Measurements from ENCODE around the gene DGKD. TPM values are rescaled to one million over a fixed set of nuclear protein-coding genes. Genes with fewer than 3 reads are reported as not detected.

DGKD gene
- total and polyA plus RNA-seq, 10 donors: 21.9 to 120 (median 71.9) TPM

DNA sequence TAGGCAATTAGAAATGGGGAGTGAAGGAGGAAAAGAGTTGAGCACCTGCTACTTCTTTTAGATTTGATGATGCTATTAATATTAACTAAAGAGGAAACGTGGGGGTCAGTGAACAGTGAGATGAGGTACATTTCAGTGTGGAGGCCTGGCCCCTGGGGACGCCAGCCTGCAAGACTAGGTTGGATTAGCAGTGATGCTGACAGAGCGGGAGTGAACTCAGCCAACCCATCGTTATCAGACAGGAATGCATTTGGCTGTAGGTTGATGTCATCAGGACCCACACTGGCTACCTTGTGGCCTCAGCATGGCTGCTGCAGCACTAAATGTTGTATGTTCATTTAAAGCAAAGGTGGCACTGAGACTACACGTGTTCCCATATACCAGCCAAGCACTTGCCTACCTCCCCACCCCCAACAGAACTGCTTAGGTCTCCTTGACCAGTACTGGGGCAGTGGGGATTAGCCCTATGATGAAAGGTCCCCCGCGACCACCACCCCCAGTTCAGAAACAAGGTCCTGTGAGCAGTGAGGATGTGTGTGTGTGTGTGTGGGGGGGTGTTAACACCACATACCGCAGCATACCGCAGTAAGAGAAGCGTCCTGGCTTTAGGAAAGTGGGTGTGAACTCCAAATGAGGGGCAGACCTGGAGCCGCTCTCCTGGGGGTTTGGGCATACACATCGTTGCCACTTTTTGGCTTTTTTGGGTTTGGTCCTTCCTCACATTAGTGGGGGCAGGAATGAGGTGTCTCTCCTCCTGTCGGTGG, 26.0 kb downstream of the DGKD start:
- H3K4me1 ChIP-seq: peaks cover 7 to 89% (median 55%) of the 10 kb centered on the region in 6 donors
- peak overlapping the region in 1 of 8 donors; percentile 17 for H3K4me3 ChIP-seq
- intact Hi-C loops (cut with DNase I; ENCODE audit: low total_unique reads): no loop called here
- H3K27ac ChIP-seq: peak overlapping the region in 5 of 8 donors; percentile 26 to 80 (median 64)
- no peaks in the 10 kb centered on the region for H3K27me3 ChIP-seq (replicated peaks in 1 of 7)
- H3K36me3 ChIP-seq: peaks cover 0 to 38% (median 0%) of the 10 kb centered on the region in 6 donors
- 73 to 82% (median 75%) methylated on average over 13 of the region's 13 CpGs for WGBS, 5 donors
- H3K9me3 ChIP-seq: no peaks in the 10 kb centered on the region
- DNase-seq: no peak
- TF ChIP-seq, protein P1, sequence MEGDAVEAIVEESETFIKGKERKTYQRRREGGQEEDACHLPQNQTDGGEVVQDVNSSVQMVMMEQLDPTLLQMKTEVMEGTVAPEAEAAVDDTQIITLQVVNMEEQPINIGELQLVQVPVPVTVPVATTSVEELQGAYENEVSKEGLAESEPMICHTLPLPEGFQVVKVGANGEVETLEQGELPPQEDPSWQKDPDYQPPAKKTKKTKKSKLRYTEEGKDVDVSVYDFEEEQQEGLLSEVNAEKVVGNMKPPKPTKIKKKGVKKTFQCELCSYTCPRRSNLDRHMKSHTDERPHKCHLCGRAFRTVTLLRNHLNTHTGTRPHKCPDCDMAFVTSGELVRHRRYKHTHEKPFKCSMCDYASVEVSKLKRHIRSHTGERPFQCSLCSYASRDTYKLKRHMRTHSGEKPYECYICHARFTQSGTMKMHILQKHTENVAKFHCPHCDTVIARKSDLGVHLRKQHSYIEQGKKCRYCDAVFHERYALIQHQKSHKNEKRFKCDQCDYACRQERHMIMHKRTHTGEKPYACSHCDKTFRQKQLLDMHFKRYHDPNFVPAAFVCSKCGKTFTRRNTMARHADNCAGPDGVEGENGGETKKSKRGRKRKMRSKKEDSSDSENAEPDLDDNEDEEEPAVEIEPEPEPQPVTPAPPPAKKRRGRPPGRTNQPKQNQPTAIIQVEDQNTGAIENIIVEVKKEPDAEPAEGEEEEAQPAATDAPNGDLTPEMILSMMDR (IDR thresholded peaks at IDR 0.05 in 8 of 11, conservative IDR thresholded peaks at IDR 0.05 in 3 of 11): no peak
- TF ChIP-seq POLR2AphosphoS5 (IDR thresholded peaks at IDR 0.05): peak in 2 of 3 donors; percentile 22 to 23

DNA sequence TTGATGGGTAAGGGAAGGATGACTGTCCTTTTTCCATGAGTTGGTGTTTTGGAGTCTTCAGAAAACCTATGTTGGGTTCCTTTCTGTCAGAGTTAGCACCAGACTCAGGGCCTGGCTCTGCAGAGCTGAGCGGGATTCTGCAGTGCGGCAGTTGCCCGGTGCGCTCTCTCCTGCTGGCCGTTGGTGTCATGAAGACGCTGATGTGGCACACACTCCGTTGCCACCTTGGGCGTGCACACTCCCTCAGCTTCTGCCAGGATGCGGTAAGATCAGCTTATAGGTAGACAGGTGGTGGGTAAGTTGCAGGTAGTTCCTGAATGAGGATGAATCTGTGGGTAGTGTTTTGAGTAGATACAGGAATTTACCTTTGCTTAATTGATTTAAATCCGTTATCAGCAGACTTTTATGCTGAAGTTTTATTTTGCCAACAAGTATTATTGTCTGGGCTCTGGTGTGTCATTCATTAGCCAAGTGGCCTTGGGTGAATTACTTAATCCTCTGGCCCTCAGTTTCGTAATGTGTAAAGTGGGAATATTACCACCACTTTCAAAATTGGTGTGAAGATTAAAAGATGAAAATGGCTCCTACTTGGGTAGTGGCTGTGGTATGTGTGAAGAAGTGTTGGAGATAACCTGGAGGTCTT, 26.8 kb downstream of the DGKD start:
- Histone ChIP-seq H3K4me1 (peaks cover 14 to 89% (median 60%) of the 10 kb centered on the region in 6 donors), H3K9me3 (no peaks in the 10 kb centered on the region), H3K27ac (peak overlapping the region in 3 of 8 donors; percentile 64 to 80 (median 66)), H3K36me3 (peaks cover 0 to 30% (median 0%) of the 10 kb centered on the region in 6 donors), H3K27me3 (replicated peaks in 1 of 7) (no peaks in the 10 kb centered on the region), H3K4me3 (no peak overlapping the region)
- WGBS, 5 donors: 78 to 92% (median 84%) methylated on average over 11 of the region's 11 CpGs
- DNase-seq: no peak
- no peak for TF ChIP-seq POLR2A (IDR thresholded peaks at IDR 0.05)
- TF ChIP-seq, protein P1 (IDR thresholded peaks at IDR 0.05 in 8 of 11, conservative IDR thresholded peaks at IDR 0.05 in 3 of 11): no peak
- TF ChIP-seq POLR2AphosphoS5 (IDR thresholded peaks at IDR 0.05): no peak
- intact Hi-C loops (cut with DNase I; ENCODE audit: low total_unique reads): no loop called here

DNA sequence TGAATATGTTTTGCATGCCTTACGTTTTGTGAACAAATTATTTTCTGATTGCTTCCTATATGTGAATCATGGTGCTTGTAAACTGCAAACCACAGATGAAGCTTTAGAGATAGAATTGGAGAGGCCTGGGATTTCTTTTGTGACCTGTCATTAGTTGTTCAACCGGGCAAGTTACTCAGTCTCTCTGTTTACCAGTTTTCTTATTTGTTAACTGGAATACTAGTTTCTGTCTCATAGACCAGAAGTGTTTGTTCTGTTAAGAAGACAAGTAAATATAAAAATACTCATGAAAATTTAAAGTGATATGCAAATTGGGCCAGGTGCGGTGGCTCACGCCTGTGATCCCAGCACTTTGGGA, 27.3 kb downstream of the DGKD start:
- intact Hi-C loops (cut with DNase I; ENCODE audit: low total_unique reads): no loop called here
- peaks cover 14 to 89% (median 65%) of the 10 kb centered on the region in 6 donors for H3K4me1 ChIP-seq
- no peaks in the 10 kb centered on the region for H3K9me3 ChIP-seq
- DNase-seq: no peak
- WGBS, 5 donors: 74 to 85% (median 82%) methylated on average over 4 of the region's 4 CpGs
- H3K4me3 ChIP-seq: no peak overlapping the region
- TF ChIP-seq POLR2A (IDR thresholded peaks at IDR 0.05) (no peak), POLR2AphosphoS5 (IDR thresholded peaks at IDR 0.05) (no peak)
- TF ChIP-seq, protein P1 (IDR thresholded peaks at IDR 0.05 in 8 of 11, conservative IDR thresholded peaks at IDR 0.05 in 3 of 11): no peak
- peaks cover 0 to 25% (median 0%) of the 10 kb centered on the region in 6 donors for H3K36me3 ChIP-seq
- H3K27me3 ChIP-seq (replicated peaks in 1 of 7): no peaks in the 10 kb centered on the region
- peak overlapping the region in 1 of 8 donors; percentile 80 for H3K27ac ChIP-seq

DNA sequence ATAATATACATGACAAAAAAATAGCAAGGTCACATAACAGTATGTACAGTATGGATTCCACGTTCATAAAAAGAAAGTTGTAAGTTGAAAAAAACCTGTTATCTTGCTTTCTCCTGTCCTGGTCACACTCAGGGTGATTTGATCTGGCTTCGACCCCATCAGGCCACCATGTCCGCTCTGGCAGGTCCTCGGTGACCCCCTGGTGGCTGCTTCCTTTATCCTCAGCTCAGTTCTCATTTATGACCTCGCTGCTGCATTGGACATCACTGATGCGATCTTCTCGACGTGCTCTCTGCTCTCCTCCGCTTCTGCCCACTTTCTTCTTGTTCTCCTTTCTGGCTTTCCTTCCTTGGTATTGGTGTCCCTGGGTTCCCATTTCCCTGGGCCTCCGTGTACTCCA, 29.7 kb downstream of the DGKD start:
- TF ChIP-seq, protein P1 (IDR thresholded peaks at IDR 0.05 in 8 of 11, conservative IDR thresholded peaks at IDR 0.05 in 3 of 11): peak in 2 of 11 experiments; percentile 6 to 29
- TF ChIP-seq POLR2AphosphoS5 (IDR thresholded peaks at IDR 0.05) (no peak), POLR2A (IDR thresholded peaks at IDR 0.05) (no peak)
- Histone ChIP-seq H3K9me3 (no peaks in the 10 kb centered on the region), H3K4me3 (no peak overlapping the region), H3K27me3 (replicated peaks in 1 of 7) (no peaks in the 10 kb centered on the region), H3K27ac (peak overlapping the region in 2 of 8 donors; percentile 74 to 81), H3K36me3 (peaks cover 0 to 21% (median under 1%) of the 10 kb centered on the region in 6 donors), H3K4me1 (peaks cover 17 to 100% (median 84%) of the 10 kb centered on the region in 6 donors)
- intact Hi-C loops (cut with DNase I; ENCODE audit: low total_unique reads): no loop called here
- WGBS, 5 donors: 78 to 88% (median 79%) methylated on average over 10 of the region's 10 CpGs
- DNase-seq: no peak

Measured in spleen (tissue), 11 donors.